NCI-H2081 treated with DMSO at 0.1 percent for 48 hours (cell line): ENCODE measurements around the gene PPIE.
"Not testable (repeated sequence)": the region's sequence is repeated elsewhere in the genome, so short reads cannot be mapped to it uniquely, and the experiment has no call there.

ENCODE experiments used
- DNase-seq: peaks from one replicate; lab custom pipeline; 2025; lab: John Stamatoyannopoulos, UW

The PPIE gene

DNA sequence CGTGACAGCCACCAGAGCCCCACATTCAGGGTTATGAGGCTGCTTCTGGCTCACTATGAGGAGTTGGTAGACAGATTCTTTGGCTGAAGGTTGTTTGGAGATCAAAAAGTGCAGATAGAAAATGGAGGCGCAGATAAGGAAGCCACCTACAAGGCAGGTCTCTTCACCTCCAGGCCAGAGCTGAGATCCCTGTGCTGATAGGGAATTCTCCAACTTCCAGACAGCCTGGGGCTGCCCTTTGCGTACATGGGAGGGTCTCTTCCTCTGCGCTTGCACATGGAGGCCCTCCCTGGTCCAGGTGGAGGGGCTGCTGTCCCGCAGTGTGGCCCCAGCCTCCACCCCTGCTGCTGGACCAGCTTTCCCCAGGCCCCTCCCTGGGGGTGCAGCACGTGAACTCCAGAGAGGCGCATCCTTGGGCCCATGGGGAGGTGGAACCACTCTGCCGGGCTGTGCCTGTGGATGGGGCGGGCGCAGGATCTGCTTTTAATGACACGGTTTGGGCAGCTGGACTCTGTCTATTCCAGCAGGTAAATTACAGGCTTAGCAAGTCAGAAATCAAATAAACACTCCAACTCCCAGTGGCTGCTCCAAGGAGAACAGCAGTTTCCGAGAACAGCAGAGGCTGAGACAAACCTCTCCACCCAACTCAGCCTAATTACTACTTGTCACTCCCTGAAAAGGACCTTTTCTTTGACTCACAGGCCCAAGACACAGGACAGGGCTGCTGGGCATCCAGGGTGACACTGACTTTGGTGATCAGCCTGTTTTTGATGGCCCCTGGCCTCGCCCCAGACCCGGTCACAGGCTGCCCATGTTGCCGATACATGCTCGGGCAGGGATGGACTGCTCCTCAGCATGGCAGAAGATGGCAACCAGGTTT lies 20.1 kb downstream of the PPIE start:
- peak; percentile 53 for DNase-seq

DNA sequence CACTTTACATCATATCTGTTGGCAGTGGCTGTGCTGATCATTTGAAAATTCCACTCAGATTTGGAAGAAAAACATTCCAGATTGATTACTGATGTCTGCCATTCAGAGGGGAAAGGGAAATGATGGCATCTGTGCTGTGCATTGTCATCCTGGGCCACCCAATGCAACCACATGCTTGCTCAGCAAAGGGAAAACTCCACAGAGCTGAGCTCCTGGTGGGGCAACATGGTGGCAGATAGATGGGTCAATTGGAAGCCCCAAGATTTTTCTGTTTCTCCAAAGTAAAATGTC lies 20.7 kb downstream of the PPIE start:
- no peak for DNase-seq

DNA sequence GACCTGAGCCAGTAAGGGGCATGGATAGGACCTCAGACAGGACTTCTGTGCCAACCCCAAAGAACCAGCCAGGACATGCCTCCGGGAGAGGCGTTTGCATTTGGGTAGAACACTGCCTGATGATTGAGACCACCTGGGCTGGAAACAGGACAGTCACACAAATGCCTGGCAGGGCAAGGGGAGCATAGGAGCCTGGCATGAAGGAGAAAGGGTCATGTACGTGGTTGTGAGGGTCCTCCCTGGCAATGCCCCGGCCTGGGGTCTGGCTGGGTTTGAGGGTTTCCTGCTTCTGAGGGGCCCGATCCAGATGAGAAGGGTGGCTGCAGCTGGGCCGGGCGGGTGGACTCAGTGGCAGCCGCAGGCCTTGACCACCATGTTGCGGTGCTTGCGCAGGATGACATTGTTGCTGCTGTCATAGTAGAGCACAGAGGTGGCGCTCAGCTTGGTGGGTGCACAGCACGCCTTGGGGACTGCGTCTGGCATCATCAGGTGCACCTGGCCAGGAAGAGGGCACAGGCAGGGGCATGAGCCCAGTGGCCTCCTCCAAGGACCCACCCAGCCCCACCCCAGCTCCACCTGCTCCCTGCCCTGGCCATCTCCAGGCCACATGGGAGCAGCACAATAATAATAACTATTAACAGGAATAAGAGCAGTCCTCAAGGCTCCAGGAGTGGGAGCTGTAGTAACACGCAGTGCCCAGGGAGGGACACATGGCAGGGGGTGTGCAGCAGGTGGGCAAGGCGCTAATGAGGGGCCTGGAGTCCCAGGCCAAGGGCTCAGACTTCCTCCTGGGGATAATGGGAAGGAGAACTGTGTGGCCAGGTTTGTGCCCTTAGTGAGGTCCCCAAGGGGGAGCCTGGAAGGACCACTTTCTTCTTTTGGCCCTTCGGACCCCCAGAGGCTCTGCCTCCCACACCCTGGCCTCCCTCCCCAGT lies 21.7 kb downstream of the PPIE start:
- no peak for DNase-seq

DNA sequence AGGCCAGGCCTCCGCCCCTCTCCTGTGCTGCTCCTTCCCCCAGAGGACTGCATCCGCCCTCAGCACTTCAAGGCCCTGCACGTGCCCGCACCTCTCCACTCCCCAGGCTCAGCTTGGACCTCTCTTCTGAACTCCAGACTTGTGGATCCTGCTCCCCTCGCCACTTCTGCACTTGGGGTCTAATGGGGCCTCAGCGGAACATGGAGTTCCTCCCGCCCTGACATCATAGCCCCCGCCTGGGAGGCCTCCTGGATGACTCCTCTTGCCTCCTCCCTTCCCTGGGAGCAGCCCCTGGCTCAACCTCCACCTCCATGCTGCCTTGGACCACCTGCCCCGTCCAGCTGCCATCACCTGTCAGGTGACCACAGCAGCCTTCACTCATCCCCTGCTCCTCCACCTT lies 22.3 kb downstream of the PPIE start:
- DNase-seq = no peak

DNA sequence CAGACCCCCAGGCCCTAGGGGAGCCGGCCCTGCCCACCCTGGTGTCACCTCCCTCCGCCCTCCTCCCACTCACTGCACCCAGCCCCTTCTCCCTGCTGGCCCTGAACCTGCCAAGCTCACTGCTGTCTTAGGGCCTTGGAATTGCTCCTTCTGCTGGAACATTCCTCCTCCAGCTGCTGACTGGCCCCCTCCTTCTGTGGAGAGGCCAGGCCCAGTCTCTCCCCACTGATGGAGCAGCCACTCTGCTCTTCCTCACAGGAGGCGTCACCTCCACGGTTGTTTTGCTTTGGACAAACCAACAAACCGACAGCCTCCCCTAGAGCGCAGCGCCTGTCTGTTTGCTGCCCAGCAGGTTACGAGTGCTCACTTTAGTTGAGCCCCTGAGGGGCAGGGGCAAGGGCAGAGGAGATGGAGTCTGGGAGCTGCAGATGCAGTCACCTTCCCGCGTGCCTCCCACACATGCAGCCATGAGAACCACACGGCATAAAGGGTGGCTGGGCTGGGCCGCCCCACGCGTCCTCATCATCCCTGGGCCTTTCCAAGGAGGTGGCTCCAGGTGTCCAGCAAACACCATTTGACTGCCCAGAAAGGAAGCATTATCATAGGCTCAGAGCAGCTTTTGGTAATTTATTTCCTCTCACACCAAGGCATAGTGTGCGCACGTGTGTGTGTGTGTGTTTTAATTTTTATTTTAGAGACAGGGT lies 23.0 kb downstream of the PPIE start:
- no peak for DNase-seq

DNA sequence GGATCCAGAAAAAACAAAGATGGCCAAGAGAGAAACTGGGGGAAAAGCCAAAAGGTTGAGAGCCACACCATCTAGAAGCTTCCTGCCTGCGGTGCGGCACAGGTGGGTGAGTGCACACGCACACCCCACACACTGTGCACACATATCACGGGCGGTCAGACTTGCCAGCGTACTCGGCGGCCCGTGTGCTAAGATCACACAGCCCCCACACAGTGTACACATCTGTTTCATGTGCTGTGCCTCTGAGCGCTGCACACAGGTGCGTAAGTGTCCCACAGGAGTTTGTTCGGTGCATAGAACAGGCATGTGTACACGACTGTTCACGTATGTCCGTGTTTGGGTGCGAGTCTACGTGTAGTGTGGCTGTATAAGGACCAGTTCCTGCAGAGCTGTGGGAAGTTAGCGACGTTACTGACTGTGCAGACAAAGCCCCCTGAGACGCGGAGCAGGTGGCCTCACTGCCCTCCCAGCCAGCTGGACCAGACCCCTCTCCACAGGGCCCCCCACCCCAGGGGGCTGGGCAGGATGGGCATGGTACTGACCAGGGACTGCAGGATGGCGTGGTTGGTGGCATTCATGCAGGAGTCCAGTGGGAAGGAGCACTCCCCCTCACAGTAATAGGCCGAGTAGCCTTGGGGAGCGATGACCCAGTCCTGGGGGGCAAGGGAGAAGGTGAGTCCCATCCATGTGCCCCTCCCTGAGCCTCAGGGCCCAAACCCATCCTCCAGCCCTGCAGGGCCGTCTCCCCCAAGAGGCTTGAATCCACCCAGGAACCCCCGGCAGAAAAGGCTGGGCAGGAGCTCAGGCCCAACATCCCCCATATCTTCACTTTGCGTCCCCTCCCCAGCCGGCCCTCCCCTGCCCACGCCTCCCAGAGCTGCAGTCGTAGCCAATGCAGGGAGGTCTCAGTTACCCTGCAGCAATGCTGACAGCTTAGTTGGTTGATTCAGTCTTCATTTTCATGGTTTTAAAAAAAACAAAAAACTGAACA lies 24.2 kb downstream of the PPIE start:
- no peak for DNase-seq

DNA sequence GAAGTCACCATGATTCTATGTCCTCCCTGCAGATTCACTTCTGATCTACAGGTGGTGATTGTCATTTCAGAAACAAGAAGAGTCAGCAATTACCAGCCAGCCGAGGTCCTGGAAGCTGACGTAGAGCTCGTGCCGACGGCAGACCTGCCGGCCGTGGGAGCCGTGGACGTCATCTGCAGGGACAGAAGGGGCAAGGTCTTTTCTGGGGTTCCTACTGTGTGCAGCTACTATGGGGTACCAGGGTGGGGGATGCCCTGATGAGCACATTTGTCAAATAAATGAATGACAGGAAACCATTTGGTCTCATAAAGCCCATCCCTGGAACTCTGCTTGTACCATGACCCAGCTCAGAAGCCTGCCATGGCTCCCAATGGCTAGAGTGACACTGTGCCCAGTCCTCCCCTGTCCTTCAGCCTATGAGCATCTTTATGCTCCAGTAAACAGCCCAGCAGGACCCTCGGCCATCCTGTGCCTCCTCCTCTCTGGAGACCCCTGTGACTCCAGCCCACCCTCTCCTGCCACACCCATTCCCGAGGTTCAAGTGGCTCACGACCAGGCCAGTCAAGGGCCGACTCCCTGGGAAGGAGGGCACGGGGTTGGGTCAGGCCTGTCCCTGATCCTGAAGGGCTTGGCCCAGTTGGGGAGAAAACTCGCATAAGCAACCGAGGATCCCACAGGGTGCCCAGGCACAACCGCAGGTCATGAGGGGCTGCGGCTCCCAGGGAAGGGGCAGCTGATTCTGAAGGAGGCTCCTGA lies 25.1 kb downstream of the PPIE start:
- not testable (repeated sequence) for DNase-seq

DNA sequence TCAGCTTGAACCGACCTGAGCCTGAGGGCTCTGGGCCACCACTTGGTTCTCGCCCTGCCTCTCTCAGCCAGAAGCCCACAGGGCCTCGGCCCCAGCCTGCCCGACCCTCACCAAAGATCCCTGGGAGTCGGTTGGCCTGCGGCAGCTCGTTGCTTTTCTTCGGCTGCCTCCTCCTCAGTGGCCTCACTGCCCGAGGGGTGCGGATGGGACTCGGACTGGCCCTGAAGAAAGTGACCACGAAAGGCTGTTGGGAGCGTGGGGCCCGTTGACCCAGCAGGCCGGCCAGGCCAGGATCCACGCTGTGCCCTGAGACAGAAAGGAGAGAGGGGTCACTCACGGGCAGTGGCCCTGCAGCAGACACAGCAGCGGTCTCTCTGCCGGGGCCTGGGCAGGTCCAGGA lies 25.8 kb downstream of the PPIE start:
- not testable (repeated sequence) for DNase-seq

DNA sequence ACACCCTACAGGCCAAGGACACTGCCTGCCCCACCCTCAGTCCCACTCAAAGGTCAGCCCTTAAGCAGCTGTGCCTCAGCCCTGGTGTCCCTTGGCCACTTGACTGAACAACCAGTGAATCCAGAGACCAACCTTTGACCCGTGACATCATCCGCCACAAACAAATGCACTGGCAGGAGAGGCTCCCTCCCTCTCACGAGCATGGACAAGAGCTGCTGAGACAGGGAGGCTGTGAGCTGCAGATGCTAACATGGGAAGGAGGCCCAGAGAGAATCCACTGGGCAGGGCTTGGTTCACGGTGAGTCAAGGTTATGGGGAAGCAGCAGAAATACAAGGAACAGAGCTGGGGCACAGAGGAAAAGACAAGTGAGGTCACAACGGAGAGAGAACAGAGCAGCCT lies 27.8 kb downstream of the PPIE start:
- not testable (repeated sequence) for DNase-seq

DNA sequence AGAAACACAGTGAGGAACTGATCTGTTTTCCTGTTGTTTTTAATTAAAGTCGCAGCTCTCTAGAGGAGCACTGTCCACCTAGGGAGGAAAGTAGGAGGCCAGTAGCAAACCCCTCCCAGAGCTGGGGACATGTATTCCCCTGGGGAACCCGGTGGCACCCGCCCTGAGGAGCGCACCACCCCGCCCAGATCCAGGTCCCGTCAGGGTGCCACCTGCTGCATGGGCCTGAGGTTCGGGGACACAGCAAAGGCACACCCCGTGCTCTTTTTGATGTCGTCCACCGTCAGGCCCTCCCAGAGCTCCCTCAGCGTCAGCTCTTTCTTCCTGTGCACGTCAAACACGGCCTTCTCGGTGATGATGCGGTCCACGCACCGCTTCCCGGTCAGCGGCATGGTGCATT lies 30.8 kb downstream of the PPIE start:
- DNase-seq = not testable (repeated sequence)

DNA sequence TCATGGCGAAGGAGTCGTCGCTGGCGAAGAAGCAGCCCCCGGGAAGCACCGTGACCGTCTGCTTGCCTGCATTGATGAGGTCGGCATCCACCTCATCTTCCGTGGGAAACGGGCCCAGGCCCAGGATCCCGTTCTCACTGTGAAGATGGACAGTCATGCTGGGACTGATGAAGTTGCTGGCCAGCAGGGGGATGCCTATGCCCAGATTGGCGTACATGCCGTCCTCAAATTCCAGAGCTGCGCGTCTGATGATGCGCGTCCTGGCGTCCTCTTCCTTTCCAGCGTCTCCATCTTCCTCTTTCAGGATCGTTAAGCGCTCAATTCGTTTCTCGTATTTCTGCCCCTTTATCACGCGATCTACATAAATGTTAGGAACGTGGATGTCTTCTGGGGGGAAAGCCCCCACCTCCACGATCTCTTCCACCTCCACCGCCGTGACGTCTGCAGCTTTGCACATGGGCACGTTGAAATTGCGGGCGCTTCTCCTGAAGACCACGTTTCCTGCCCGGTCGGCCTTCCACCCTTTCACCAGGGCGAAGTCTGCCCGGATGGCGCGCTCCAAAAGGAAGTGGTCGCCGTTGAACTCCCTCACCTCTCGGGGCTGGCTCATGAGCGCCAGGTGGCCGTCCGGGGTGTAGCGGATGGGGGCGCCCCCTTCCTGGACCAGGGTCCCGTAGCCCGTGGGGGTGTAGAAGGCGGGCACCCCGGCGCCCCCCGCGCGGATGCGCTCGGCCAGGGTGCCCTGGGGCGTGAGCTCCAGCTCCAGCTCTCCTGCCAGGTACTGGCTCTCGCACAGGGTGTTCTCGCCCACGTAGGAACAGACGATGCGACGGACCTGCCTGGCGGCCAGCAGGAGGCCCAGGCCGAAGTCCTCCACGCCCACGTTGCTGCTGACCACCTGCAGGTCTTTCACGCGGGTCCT lies 31.7 kb downstream of the PPIE start:
- DNase-seq = not testable (repeated sequence)

DNA sequence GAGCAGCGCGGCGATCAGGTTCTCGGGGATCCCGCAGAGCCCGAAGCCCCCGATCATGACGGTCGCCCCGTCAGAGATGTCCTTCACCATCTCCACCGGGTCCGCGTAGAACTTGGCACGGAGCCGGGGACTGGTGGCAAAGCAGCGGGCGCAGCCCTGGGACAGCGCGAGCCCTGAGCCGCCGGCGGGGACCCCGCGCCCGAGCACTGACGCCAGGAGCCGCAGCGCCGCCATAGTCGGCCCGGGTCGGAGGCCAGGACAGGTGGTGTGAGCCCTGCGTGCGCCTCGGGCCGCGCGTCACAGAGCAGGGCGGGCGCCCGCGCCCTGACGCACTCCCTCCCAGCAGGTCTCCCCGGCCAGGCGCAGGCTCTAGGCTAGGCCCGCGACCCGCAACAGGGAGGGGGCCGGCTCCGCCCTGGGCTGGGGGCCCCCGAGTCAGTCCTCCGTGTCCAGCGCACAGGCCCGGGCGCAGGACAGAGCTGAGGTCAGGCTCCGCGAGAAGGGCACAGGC lies 32.4 kb downstream of the PPIE start, which contains the start of gene OXCT2:
Gene OXCT2, minus strand, starts transcription at position 327 of the 511 bp plus-strand sequence. Its CDS starts 93 bp downstream, at position 234.
- DNase-seq = not testable (repeated sequence)

DNA sequence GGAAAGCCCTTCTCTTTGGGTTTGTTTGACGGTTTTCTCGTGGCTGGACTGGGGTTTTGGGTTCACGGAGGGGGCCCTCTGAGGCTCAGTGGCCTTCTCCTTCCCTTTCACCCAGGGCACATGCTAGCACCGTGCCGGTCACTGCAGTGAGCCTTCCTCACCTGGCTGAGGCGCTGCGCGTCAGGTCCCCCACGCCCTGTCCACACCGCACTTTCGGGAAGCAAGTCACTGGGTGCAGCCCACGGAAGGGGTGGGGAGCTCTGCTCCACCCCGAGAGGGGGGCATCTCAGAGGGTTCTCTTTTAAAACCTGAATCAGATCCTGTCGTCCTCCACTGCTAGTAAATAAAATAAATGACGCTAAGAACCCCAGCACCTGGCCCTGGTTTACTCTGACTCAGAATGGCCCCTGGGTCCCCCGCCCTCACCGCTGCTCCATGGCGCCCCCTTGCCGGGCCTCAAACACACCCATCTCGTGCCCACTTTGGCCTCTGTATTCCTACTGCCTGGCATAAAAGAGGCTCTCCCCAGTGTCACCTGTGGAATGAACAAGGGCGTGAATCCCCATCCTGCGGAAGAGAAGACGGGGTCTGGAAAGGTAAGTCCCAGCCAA lies 34.8 kb downstream of the PPIE start:
- not testable (repeated sequence) for DNase-seq

DNA sequence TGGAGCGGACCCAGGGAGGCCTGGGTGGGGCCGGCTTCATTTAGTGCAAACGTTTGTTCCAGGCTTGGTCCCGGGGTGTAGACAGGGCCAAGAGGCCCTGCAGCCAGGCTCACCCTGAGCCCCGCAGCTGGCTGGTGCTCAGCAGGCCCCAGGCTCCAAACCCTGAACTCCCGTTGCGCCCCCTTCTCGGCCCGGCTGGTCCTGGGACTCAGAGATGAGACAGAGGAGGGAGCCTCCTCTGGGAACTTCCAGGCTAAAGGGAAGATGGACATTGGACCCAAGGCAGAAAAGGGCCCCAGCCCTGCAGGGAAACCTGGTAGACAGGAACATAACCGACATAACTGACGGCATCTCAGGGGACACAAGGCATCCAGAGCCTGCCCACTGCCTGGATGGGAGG lies 36.5 kb downstream of the PPIE start:
- not testable (repeated sequence) for DNase-seq

DNA sequence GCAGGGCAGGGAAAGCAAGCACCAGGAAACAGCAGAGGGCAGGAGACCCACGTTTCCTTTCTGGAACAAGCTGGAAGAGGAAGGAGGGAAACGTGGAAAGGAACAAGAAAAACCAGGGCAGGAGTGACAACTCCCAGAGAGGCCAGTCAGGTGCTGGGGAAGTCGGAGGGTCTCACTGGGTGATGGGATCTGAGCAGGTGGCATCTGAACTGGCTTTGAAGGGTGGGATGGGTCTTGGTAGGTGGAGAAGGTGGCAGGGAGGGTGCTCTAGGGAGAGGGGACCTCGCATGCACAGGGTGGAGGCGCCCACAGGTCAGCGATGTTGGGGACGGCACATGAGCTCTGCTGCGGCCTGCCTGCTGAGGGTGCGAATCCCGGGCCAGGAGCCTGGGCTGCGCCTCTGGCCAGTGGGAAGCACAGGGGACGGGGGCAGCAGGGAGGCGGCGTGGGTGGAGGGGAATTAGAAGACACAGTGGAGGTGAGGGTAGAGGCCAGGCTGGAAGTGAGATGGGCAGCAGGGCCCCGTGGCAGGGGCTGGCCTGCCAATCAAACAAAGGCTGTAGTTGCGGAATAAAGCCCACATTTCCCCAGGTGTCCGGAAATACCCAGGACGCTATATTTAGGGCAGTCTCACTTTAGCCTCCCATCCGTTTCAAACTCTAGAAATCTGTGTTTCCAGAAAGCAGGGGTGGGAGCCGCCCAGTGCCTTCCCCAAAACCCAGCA lies 37.2 kb downstream of the PPIE start:
- DNase-seq = not testable (repeated sequence)

DNA sequence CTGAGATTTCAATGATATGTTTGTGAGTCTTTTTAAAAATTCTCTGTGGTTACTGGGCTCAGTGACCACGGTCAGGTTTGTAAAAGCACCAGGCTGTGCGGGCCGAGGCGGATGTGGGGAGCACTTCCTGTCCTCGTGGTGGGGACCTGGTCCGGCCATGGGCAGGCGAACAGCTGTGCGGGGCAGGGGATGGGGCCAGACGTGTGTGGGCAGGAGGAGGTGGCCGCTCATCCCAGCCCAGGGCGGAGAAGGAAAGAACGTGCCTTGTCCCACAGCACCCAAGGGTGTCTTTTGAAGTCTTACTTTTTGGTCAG lies 37.7 kb downstream of the PPIE start:
- DNase-seq = no peak

DNA sequence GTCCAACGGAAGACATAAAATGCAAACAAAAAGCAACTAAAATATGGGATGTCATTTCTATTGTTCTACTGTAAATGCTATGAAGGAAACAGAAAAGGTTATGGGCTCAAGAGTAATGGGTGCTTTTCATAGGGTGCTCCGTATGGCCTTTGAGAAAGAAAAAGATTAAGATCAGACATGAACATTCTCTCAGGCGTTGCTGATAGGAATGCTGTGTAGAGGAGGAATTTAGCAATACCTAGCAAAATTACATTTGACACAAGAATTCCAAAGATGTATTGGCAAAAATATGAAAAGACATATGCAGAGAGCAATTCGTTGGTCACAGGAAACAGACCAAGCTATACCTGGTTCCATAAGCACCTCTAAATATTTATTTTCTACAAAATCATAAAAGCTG lies 38.2 kb downstream of the PPIE start:
- no peak for DNase-seq

DNA sequence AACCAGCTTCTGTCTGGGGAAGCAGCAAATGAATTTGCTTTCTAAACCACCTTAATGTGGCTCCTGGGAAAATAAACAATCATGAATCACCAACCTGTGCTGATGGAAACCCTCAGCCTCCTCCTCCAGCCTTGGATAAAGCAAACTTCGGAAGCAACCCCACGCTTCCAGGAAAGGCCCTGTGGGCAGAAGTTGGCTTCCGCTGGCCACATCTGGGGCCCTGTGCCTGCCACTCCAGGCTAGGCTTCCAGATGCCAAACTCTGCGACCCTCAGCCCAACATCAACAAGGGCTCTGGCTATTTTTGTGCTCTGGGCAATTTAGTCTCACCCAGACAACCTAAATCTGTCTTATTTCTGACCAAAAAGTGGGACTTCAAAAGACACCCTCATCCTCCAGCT lies 38.6 kb downstream of the PPIE start:
- no peak for DNase-seq
